H9 (cell line): ENCODE data around the gene MAPKAPK3. TPM values are rescaled to one million over a fixed set of nuclear protein-coding genes. Genes with fewer than 3 reads are reported as not detected.

Source experiments
- DNase-seq: peaks from one replicate; pipeline ENCODE4 v3.0.0-alpha.2; 2017
- H2AFZ ChIP-seq: one replicate; pipeline ENCODE4 v1.6.1; 2013; ENCODE audit warnings: mild to moderate bottlenecking, low read length, control low read depth, moderate library complexity
- H2AK5ac ChIP-seq: 2 replicates; pipeline ENCODE4 v1.6.1; 2013; ENCODE audit warnings: low read length, control low read depth, mixed read lengths; ENCODE audit not compliant: insufficient read length
- H2BK120ac ChIP-seq: one replicate; pipeline ENCODE4 v1.6.1; 2013; ENCODE audit warnings: low read depth, mild to moderate bottlenecking, low read length, control low read depth, inconsistent platforms; ENCODE audit not compliant: poor library complexity, severe bottlenecking
- H2BK12ac ChIP-seq: 2 replicates; pipeline ENCODE4 v1.6.1; 2013; ENCODE audit warnings: low read length, control low read depth, mixed read lengths, low read depth; ENCODE audit not compliant: insufficient read length
- H2BK15ac ChIP-seq: 2 replicates; pipeline ENCODE4 v1.6.1; 2013; ENCODE audit warnings: low read depth, low read length, control low read depth
- H2BK20ac ChIP-seq: one replicate; pipeline ENCODE4 v1.6.1; 2013; ENCODE audit warnings: low read depth, mild to moderate bottlenecking, low read length, control low read depth, inconsistent platforms; ENCODE audit not compliant: poor library complexity, severe bottlenecking
- H2BK5ac ChIP-seq: 2 replicates; pipeline ENCODE4 v1.6.1; 2013; ENCODE audit warnings: low read length, control low read depth, mixed read lengths; ENCODE audit not compliant: insufficient read length
- H3K14ac ChIP-seq: 2 replicates; pipeline ENCODE4 v1.6.1; 2013; ENCODE audit warnings: low read length, control low read depth; ENCODE audit not compliant: insufficient read depth
- H3K18ac ChIP-seq: 2 replicates; pipeline ENCODE4 v1.6.1; 2013; ENCODE audit warnings: low read depth, mild to moderate bottlenecking, mixed read lengths, low read length, control low read depth; ENCODE audit not compliant: insufficient read length
- H3K23ac ChIP-seq: 2 replicates; pipeline ENCODE4 v1.6.1; 2013; ENCODE audit warnings: low read length, control low read depth, mixed read lengths, low read depth; ENCODE audit not compliant: insufficient read length
- H3K23me2 ChIP-seq: 2 replicates; pipeline ENCODE4 v1.6.1; 2013; ENCODE audit warnings: low read depth, mild to moderate bottlenecking, mixed read lengths, low read length, control low read depth; ENCODE audit not compliant: insufficient read length, poor library complexity, severe bottlenecking
- H3K27ac ChIP-seq: 2 replicates; pipeline ENCODE4 v1.5.1; 2013; ENCODE audit warnings: low read length, control low read depth, mixed read lengths, low read depth; ENCODE audit not compliant: insufficient read length
- H3K27me3 ChIP-seq: 2 replicates; pipeline ENCODE4 v1.6.1; 2013; ENCODE audit warnings: low read length, control low read depth, inconsistent platforms; ENCODE audit not compliant: insufficient read depth
- H3K4ac ChIP-seq: 2 replicates; pipeline ENCODE4 v1.6.1; 2013; ENCODE audit warnings: low read depth, mild to moderate bottlenecking, control low read depth, inconsistent platforms, low read length, moderate library complexity
- H3K4me1 ChIP-seq: 2 replicates; pipeline ENCODE4 v1.6.1; 2013; ENCODE audit warnings: low read length, control low read depth, inconsistent platforms; ENCODE audit not compliant: insufficient read depth
- H3K4me2 ChIP-seq: 2 replicates; pipeline ENCODE4 v1.6.1; 2013; ENCODE audit warnings: low read length, control low read depth, mixed read lengths; ENCODE audit not compliant: insufficient read length, insufficient read depth
- H3K56ac ChIP-seq: 2 replicates; pipeline ENCODE4 v1.6.1; 2013; ENCODE audit warnings: low read depth, mild to moderate bottlenecking, mixed read lengths, low read length, control low read depth; ENCODE audit not compliant: insufficient read length
- H3K79me1 ChIP-seq: 2 replicates; pipeline ENCODE4 v1.6.1; 2013; ENCODE audit warnings: low read depth, mild to moderate bottlenecking, moderate library complexity, low read length, control low read depth, inconsistent platforms; ENCODE audit not compliant: insufficient read depth, poor library complexity, severe bottlenecking
- H3K79me2 ChIP-seq: 2 replicates; pipeline ENCODE4 v1.6.1; 2013; ENCODE audit warnings: low read length, control low read depth, inconsistent platforms; ENCODE audit not compliant: insufficient read depth
- H3K9ac ChIP-seq: 2 replicates; pipeline ENCODE4 v1.6.1; 2013; ENCODE audit warnings: low read length, control low read depth, mixed read lengths; ENCODE audit not compliant: insufficient read length; ENCODE audit errors: extremely low read depth
- H3K9me3 ChIP-seq: one replicate; pipeline ENCODE4 v1.6.1; 2013; ENCODE audit warnings: low read depth, low read length, inconsistent platforms; ENCODE audit not compliant: control insufficient read depth
- H3T11ph ChIP-seq: one replicate; pipeline ENCODE4 v1.6.1; 2013; ENCODE audit warnings: mild to moderate bottlenecking, low read length, control low read depth, inconsistent platforms
- H4K20me1 ChIP-seq: one replicate; pipeline ENCODE4 v1.6.1; 2013; ENCODE audit not compliant: control insufficient read depth, insufficient read length, insufficient read depth
- H4K5ac ChIP-seq: 2 replicates; pipeline ENCODE4 v1.6.1; 2013; ENCODE audit warnings: low read depth, mild to moderate bottlenecking, mixed read lengths, low read length, control low read depth; ENCODE audit not compliant: insufficient read length
- H4K8ac ChIP-seq: replicated peaks from 2 replicates; pipeline ENCODE4 v1.6.1; 2013; ENCODE audit warnings: low read length, control low read depth, mixed read lengths, low read depth; ENCODE audit not compliant: insufficient read length
- H4K91ac ChIP-seq: 2 replicates; pipeline ENCODE4 v1.6.1; 2013; ENCODE audit warnings: low read depth, mild to moderate bottlenecking, moderate library complexity, mixed read lengths, low read length, control low read depth; ENCODE audit not compliant: insufficient read length
- H3K27ac Mint-ChIP-seq, 3 experiments: 2 replicates in 2 of 3; 3 replicates in 1 of 3; pipeline ENCODE4 v1.8.0; 2020 to 2021; ENCODE audit warnings: mixed read lengths in 3 of 3, mild to moderate bottlenecking in 1 of 3, moderate library complexity in 1 of 3
- H3K27me3 Mint-ChIP-seq: 2 replicates; pipeline ENCODE4 v1.8.0; 2021; ENCODE audit warnings: low read depth, mild to moderate bottlenecking, moderate library complexity, mixed read lengths
- H3K36me3 Mint-ChIP-seq, 3 experiments: 2 replicates in 2 of 3; 3 replicates in 1 of 3; pipeline ENCODE4 v1.8.0; 2020 to 2021; ENCODE audit warnings: low read depth in 3 of 3, mixed read lengths in 3 of 3; ENCODE audit not compliant: insufficient read depth in 1 of 3
- H3K4me1 Mint-ChIP-seq, 2 experiments: 2 replicates each; pipeline ENCODE4 v1.8.0; 2020; ENCODE audit warnings: mixed read lengths in 2 of 2
- H3K4me3 Mint-ChIP-seq, 2 experiments: 2 replicates in 1 of 2; 3 replicates in 1 of 2; pipeline ENCODE4 v1.8.0; 2020 to 2021; ENCODE audit warnings: mild to moderate bottlenecking in 2 of 2, mixed read lengths in 2 of 2, moderate library complexity in 1 of 2
- H3K9me3 Mint-ChIP-seq, 2 experiments: 2 replicates in 1 of 2; 3 replicates in 1 of 2; pipeline ENCODE4 v1.8.0; 2020; ENCODE audit warnings: mild to moderate bottlenecking in 2 of 2, mixed read lengths in 2 of 2, moderate library complexity in 1 of 2
- WGBS: extraction: QIAGEN DNeasy Blood & Tissue Kit; methylation state at CpG from one replicate; pipeline ENCODE4 v1.1.7; 2013; ENCODE audit warnings: missing lambda C conversion rate, low lambda C conversion rate, mixed read lengths; ENCODE audit not compliant: insufficient read length; ENCODE audit errors: extremely low coverage; 5-methylcytosine and 5-hydroxymethylcytosine counted together
- total RNA-seq: library from RNA; stranded (reverse); gene quantifications from 2 replicates; pipeline ENCODE4 v1.2.1, GENCODE V29; 2021
- TF ChIP-seq, protein P1 (sequence below): fragments of 200-600 bp; sonication (generic); conservative IDR thresholded peaks from 3 replicates; pipeline ENCODE4 v1.8.0; 2021; ENCODE audit warnings: antibody characterized with exemption, mild to moderate bottlenecking

Gene MAPKAPK3
- total RNA-seq, 1 experiment from 2014 or later: 57.9 TPM

DNA sequence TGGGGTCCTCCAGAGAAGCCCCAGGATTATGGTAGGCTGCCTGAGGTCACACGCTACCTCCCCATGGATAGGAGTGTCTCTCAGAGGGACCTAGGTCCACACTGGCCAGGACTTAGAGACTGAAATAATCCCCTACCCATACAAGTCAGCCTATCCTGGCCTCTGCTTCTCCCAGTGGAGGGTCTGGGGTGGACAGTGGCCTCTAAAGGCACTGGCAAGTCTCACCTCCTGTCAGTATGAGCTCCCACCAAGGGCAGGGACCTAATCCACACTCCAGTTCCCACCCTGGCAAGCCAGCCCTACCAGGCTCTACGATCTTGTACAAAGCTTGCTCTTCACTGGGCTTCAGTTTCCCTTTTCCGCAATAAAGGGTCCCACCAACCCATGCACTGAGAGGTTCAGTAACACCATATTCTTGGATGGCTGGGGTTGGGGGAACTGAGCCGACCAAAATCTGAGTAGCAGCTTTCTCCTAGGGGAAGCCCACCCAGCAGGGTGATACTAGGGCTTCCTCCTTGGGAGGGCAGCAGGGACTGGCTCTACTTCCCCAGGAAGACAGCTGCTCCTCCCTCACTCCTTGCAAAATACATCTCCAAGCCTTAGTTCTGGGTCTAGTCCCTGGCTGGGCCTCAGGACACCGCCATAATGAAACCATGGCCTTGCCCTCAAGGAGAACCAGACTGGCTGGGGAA is 7.7 kb upstream of the MAPKAPK3 start:
- TF ChIP-seq, protein P1, sequence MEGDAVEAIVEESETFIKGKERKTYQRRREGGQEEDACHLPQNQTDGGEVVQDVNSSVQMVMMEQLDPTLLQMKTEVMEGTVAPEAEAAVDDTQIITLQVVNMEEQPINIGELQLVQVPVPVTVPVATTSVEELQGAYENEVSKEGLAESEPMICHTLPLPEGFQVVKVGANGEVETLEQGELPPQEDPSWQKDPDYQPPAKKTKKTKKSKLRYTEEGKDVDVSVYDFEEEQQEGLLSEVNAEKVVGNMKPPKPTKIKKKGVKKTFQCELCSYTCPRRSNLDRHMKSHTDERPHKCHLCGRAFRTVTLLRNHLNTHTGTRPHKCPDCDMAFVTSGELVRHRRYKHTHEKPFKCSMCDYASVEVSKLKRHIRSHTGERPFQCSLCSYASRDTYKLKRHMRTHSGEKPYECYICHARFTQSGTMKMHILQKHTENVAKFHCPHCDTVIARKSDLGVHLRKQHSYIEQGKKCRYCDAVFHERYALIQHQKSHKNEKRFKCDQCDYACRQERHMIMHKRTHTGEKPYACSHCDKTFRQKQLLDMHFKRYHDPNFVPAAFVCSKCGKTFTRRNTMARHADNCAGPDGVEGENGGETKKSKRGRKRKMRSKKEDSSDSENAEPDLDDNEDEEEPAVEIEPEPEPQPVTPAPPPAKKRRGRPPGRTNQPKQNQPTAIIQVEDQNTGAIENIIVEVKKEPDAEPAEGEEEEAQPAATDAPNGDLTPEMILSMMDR: no peak
- Histone ChIP-seq H4K5ac (no peak overlapping the region), H4K91ac (no peak overlapping the region), H2AFZ (no peak overlapping the region), H3K4me1 (no peaks in the 10 kb centered on the region), H3K4ac (no peak overlapping the region), H4K8ac (no peak overlapping the region), H3K79me1 (no peaks in the 10 kb centered on the region), H2BK12ac (no peak overlapping the region), H3T11ph (no peak overlapping the region), H2BK15ac (no peak overlapping the region), H3K9me3 (no peaks in the 10 kb centered on the region), H3K56ac (no peak overlapping the region), H2BK5ac (no peak overlapping the region), H3K23me2 (peaks cover 12% of the 10 kb centered on the region), H3K79me2 (no peaks in the 10 kb centered on the region), H3K9ac (no peak overlapping the region), H2AK5ac (no peak overlapping the region), H2BK20ac (no peak overlapping the region), H2BK120ac (no peak overlapping the region), H3K4me2 (no peak overlapping the region), H3K27me3 (peaks cover 8% of the 10 kb centered on the region; the same call in 1 of the 2 replicates), H3K23ac (no peak overlapping the region), H3K18ac (no peak overlapping the region), H4K20me1 (no peaks in the 10 kb centered on the region), H3K27ac (no peak overlapping the region), H3K14ac (no peak overlapping the region)
- no CpG with 5 or more reads among the region's 5 CpGs for WGBS
- Mint-ChIP-seq H3K27me3 (peaks cover 45% of the 10 kb centered on the region), H3K4me1 (peaks cover 17 to 19% of the 10 kb centered on the region in 2 experiments), H3K27ac (no peak overlapping the region), H3K9me3 (no peaks in the 10 kb centered on the region), H3K36me3 (peaks cover 0 to 1% (median 0%) of the 10 kb centered on the region in 3 experiments; a peak in 1 of 7 replicates), H3K4me3 (no peak overlapping the region; a peak in 1 of 5 replicates)
- DNase-seq: no peak
